ENCODE data around the gene FGFR2. TPM values are rescaled to one million over a fixed set of nuclear protein-coding genes. Genes with fewer than 3 reads are reported as not detected.

FGFR2 gene
- polyA plus RNA-seq, 1 donor from 2014 or later: 14.8 TPM

- Histone ChIP-seq H3F3A (ENCODE audit: insufficient read depth, low read length, poor library complexity, severe bottlenecking) (no peaks in the 10 kb centered on the region), H3K79me2 (replicated peaks; ENCODE audit: insufficient read depth, low read length) (no peaks in the 10 kb centered on the region), H3K27me3 (ENCODE audit: insufficient read depth, low read depth, low read length) (no peaks in the 10 kb centered on the region), H3K4me2 (ENCODE audit: low read length) (no peak overlapping the region), H3K9me2 (ENCODE audit: insufficient read depth, low read length) (no peaks in the 10 kb centered on the region), H3K4me3 (ENCODE audit: low read length) (no peak overlapping the region), H3K9me3 (ENCODE audit: low read length) (no peaks in the 10 kb centered on the region), H4K20me1 (ENCODE audit: insufficient read depth) (no peaks in the 10 kb centered on the region), H2AFZ (ENCODE audit: low read depth, low read length) (no peak overlapping the region), H3K27ac (ENCODE audit: low read length) (no peak overlapping the region), H3K9ac (ENCODE audit: low read length) (no peak overlapping the region), H3K36me3 (ENCODE audit: insufficient read depth, low read length) (no peaks in the 10 kb centered on the region)
- TF ChIP-seq EZH2 (IDR thresholded peaks at IDR 0.05; ENCODE audit: borderline replicate concordance, insufficient read depth, low read length, poor library complexity, severe bottlenecking) (no peak), EP300 (conservative IDR thresholded peaks at IDR 0.05; ENCODE audit: poor library complexity, severe bottlenecking) (no peak), RAD21 (conservative IDR thresholded peaks at IDR 0.05) (no peak), POLR2AphosphoS5 (IDR thresholded peaks at IDR 0.05) (no peak), TAF1 (IDR thresholded peaks at IDR 0.05; ENCODE audit: low read depth) (no peak), SMC3 (conservative IDR thresholded peaks at IDR 0.05; ENCODE audit: poor library complexity) (no peak), MXI1 (conservative IDR thresholded peaks at IDR 0.05; ENCODE audit: poor library complexity, severe bottlenecking) (no peak), REST (IDR thresholded peaks at IDR 0.05; ENCODE audit: borderline replicate concordance) (no peak), CTCF (IDR thresholded peaks at IDR 0.05; ENCODE audit: poor library complexity, severe bottlenecking) (no peak)
These were observed 78.2 kb downstream of the FGFR2 start for GRCh38 chr10:121519901-121520493.

- Histone ChIP-seq H3K4me2 (ENCODE audit: low read length) (no peak overlapping the region), H3K27me3 (ENCODE audit: insufficient read depth, low read depth, low read length) (no peaks in the 10 kb centered on the region), H2AFZ (ENCODE audit: low read depth, low read length) (no peak overlapping the region), H3K9me3 (ENCODE audit: low read length) (no peaks in the 10 kb centered on the region), H3K36me3 (ENCODE audit: insufficient read depth, low read length) (no peaks in the 10 kb centered on the region), H3K79me2 (replicated peaks; ENCODE audit: insufficient read depth, low read length) (no peaks in the 10 kb centered on the region), H3K4me3 (ENCODE audit: low read length) (no peak overlapping the region), H3K9ac (ENCODE audit: low read length) (no peak overlapping the region), H3K9me2 (ENCODE audit: insufficient read depth, low read length) (no peaks in the 10 kb centered on the region), H3F3A (ENCODE audit: insufficient read depth, low read length, poor library complexity, severe bottlenecking) (no peaks in the 10 kb centered on the region), H4K20me1 (ENCODE audit: insufficient read depth) (no peaks in the 10 kb centered on the region), H3K27ac (ENCODE audit: low read length) (no peak overlapping the region)
- TF ChIP-seq CTCF (IDR thresholded peaks at IDR 0.05; ENCODE audit: poor library complexity, severe bottlenecking) (no peak), POLR2AphosphoS5 (IDR thresholded peaks at IDR 0.05) (no peak), REST (IDR thresholded peaks at IDR 0.05; ENCODE audit: borderline replicate concordance) (no peak), MXI1 (conservative IDR thresholded peaks at IDR 0.05; ENCODE audit: poor library complexity, severe bottlenecking) (no peak), TAF1 (IDR thresholded peaks at IDR 0.05; ENCODE audit: low read depth) (no peak), EZH2 (IDR thresholded peaks at IDR 0.05; ENCODE audit: borderline replicate concordance, insufficient read depth, low read length, poor library complexity, severe bottlenecking) (no peak), SMC3 (conservative IDR thresholded peaks at IDR 0.05; ENCODE audit: poor library complexity) (no peak), RAD21 (conservative IDR thresholded peaks at IDR 0.05) (no peak), EP300 (conservative IDR thresholded peaks at IDR 0.05; ENCODE audit: poor library complexity, severe bottlenecking) (no peak)
These were observed 78.8 kb downstream of the FGFR2 start for GRCh38 chr10:121519411-121519810.
